ENCODE data around the gene SCMH1.

DNA sequence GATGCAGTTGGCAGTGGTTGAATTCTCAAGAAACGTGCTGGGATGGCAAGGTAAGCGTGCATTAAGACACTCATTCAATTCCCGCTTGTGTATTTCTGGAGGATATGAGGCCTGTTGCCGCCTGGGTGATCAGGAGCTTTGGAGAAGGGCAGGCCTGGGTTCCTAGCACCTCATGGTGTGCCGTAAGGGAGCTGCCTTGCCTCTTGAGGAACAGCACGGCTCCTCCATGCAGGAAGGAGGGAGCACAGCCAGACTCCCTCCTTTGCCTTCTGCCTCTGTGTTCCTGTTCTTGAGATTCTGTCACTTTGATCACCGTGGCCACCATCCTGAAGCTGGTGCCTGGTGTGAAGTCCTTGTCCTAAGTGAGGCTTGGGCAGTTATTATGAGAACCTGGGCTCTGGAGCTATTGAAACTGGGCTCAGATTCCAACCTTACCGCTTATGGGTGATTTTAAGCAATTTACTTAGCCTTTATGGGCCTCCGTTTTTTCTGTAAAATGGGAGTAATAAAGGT lies 238.9 kb downstream of the SCMH1 start:
- TF ChIP-seq, protein P1, sequence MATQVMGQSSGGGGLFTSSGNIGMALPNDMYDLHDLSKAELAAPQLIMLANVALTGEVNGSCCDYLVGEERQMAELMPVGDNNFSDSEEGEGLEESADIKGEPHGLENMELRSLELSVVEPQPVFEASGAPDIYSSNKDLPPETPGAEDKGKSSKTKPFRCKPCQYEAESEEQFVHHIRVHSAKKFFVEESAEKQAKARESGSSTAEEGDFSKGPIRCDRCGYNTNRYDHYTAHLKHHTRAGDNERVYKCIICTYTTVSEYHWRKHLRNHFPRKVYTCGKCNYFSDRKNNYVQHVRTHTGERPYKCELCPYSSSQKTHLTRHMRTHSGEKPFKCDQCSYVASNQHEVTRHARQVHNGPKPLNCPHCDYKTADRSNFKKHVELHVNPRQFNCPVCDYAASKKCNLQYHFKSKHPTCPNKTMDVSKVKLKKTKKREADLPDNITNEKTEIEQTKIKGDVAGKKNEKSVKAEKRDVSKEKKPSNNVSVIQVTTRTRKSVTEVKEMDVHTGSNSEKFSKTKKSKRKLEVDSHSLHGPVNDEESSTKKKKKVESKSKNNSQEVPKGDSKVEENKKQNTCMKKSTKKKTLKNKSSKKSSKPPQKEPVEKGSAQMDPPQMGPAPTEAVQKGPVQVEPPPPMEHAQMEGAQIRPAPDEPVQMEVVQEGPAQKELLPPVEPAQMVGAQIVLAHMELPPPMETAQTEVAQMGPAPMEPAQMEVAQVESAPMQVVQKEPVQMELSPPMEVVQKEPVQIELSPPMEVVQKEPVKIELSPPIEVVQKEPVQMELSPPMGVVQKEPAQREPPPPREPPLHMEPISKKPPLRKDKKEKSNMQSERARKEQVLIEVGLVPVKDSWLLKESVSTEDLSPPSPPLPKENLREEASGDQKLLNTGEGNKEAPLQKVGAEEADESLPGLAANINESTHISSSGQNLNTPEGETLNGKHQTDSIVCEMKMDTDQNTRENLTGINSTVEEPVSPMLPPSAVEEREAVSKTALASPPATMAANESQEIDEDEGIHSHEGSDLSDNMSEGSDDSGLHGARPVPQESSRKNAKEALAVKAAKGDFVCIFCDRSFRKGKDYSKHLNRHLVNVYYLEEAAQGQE (IDR thresholded peaks at IDR 0.05; ENCODE audit: low read depth) = no peak
- TF ChIP-seq CEBPB (IDR thresholded peaks at IDR 0.05) (no peak), RAD21 (IDR thresholded peaks at IDR 0.05; ENCODE audit: low read depth) (no peak), TAF1 (IDR thresholded peaks at IDR 0.05; ENCODE audit: low read depth) (no peak), CREB1 (IDR thresholded peaks at IDR 0.05; ENCODE audit: low read depth) (no peak), TCF12 (IDR thresholded peaks at IDR 0.05; ENCODE audit: low read depth) (no peak), EP300 (IDR thresholded peaks at IDR 0.05; ENCODE audit: borderline replicate concordance) (no peak), FOXM1 (IDR thresholded peaks at IDR 0.05; ENCODE audit: borderline replicate concordance, low read depth) (no peak), EGR1 (IDR thresholded peaks at IDR 0.05) (no peak)
- TF ChIP-seq, protein P2, sequence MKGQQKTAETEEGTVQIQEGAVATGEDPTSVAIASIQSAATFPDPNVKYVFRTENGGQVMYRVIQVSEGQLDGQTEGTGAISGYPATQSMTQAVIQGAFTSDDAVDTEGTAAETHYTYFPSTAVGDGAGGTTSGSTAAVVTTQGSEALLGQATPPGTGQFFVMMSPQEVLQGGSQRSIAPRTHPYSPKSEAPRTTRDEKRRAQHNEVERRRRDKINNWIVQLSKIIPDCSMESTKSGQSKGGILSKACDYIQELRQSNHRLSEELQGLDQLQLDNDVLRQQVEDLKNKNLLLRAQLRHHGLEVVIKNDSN (IDR thresholded peaks at IDR 0.05) = no peak
- TF ChIP-seq, protein P3, sequence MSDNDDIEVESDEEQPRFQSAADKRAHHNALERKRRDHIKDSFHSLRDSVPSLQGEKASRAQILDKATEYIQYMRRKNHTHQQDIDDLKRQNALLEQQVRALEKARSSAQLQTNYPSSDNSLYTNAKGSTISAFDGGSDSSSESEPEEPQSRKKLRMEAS (IDR thresholded peaks at IDR 0.05) = no peak
